Calu3 (cell line): ENCODE results near the gene TCIRG1. TPM values are rescaled to one million over a fixed set of nuclear protein-coding genes. Genes with fewer than 3 reads are reported as not detected.

Experiments used
- BruUV-seq: library from RNA; stranded (reverse); fragments of 400-500 nt; replicated peaks from 2 replicates; lab custom pipeline; 2021; lab: Mats Ljungman, UMichigan
- CTCF ChIA-PET: fragments of 300-600 bp; sonication (Branson Sonifier 250); formaldehyde crosslinking; loops from one replicate; lab custom pipeline; 2022; ENCODE audit warnings: antibody characterized with exemption; lab: Charles Lee
- DNase-seq: peaks from one replicate; pipeline ENCODE4 v3.0.0; 2022
- H3K27ac Mint-ChIP-seq: one replicate; pipeline ENCODE4 v1.8.0; 2022; ENCODE audit warnings: mixed read lengths; ENCODE audit not compliant: unreplicated experiment
- H3K27me3 Mint-ChIP-seq: one replicate; pipeline ENCODE4 v1.8.0; 2022; ENCODE audit warnings: mixed read lengths; ENCODE audit not compliant: unreplicated experiment
- H3K36me3 Mint-ChIP-seq: one replicate; pipeline ENCODE4 v1.8.0; 2022; ENCODE audit warnings: mild to moderate bottlenecking, moderate library complexity, mixed read lengths; ENCODE audit not compliant: insufficient read depth, unreplicated experiment
- H3K4me1 Mint-ChIP-seq: one replicate; pipeline ENCODE4 v1.8.0; 2022; ENCODE audit warnings: mild to moderate bottlenecking, low read depth, mixed read lengths; ENCODE audit not compliant: unreplicated experiment
- H3K4me3 Mint-ChIP-seq: one replicate; pipeline ENCODE4 v1.8.0; 2022; ENCODE audit warnings: mild to moderate bottlenecking, low read depth, moderate library complexity, mixed read lengths; ENCODE audit not compliant: unreplicated experiment
- H3K9me3 Mint-ChIP-seq: one replicate; pipeline ENCODE4 v1.8.0; 2022; ENCODE audit warnings: low read depth, mixed read lengths; ENCODE audit not compliant: unreplicated experiment
- intact Hi-C: fragments of 100-400 bp; cut with micrococcal nuclease; formaldehyde crosslinking; loops from one replicate; pipeline ENCODE4 v1.10.0; 2022; ENCODE audit not compliant: unreplicated experiment
- total RNA-seq: library from RNA; stranded (reverse); gene quantifications from 2 replicates; pipeline ENCODE4 v1.2.3, GENCODE V29; 2022
- TF ChIP-seq, protein P1 (sequence below): fragments of 200-600 bp; IDR thresholded peaks from one replicate; pipeline ENCODE4 v1.8.0; 2022; ENCODE audit warnings: antibody characterized with exemption; ENCODE audit not compliant: unreplicated experiment

Gene TCIRG1
- total RNA-seq, 1 experiment from 2014 or later, result 49.7 TPM

DNA sequence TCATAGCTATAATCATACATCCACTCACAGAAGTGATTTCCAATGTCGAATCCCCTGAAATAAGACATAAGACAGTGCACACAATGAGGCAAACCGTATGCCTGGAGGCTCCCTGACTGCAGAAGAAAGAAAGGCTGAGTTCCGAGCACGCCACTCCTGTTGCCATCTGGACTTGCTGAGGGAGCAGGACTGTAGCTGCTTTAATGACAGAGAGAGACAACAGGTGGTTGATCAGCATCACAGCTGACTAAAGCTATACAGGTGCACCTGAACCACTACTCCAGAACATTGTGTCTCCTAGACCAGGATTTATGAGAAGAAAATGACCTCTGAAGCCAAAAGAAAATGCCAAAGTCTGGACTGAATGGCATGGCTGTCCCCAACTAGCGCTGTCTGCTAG lies 27.0 kb downstream of the TCIRG1 start:
- Mint-ChIP-seq H3K4me3 (no peak overlapping the region), H3K4me1 (no peaks in the 10 kb centered on the region), H3K9me3 (no peaks in the 10 kb centered on the region), H3K27me3 (no peaks in the 10 kb centered on the region), H3K36me3 (peaks cover 93% of the 10 kb centered on the region), H3K27ac (no peak overlapping the region)
- CTCF ChIA-PET, result no interaction called here
- intact Hi-C loops, result no loop called here
- TF ChIP-seq, protein P1, sequence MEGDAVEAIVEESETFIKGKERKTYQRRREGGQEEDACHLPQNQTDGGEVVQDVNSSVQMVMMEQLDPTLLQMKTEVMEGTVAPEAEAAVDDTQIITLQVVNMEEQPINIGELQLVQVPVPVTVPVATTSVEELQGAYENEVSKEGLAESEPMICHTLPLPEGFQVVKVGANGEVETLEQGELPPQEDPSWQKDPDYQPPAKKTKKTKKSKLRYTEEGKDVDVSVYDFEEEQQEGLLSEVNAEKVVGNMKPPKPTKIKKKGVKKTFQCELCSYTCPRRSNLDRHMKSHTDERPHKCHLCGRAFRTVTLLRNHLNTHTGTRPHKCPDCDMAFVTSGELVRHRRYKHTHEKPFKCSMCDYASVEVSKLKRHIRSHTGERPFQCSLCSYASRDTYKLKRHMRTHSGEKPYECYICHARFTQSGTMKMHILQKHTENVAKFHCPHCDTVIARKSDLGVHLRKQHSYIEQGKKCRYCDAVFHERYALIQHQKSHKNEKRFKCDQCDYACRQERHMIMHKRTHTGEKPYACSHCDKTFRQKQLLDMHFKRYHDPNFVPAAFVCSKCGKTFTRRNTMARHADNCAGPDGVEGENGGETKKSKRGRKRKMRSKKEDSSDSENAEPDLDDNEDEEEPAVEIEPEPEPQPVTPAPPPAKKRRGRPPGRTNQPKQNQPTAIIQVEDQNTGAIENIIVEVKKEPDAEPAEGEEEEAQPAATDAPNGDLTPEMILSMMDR, result no peak
- DNase-seq, result no peak
- no TSS peak for BruUV-seq

DNA sequence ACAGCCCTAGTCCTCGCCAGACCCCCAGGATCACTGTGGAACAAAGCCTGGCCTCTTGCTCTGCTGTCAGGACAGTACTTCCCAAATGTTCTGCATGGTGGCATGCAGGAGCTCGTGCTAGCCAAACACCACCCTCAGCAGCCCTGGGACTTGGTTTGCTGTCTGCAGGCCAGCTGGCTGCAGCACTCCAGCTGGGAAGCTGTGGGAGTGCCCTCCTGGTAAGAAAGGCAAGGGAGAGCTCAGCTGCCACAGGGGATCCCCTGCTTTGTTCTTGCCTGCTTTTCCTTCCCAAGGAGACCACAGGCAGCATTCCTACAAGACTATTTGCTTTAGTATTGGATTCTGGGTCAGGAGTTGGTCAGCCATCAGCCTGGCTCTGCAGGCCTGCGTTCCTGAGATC lies 27.9 kb downstream of the TCIRG1 start:
- TF ChIP-seq, protein P1, result no peak
- Mint-ChIP-seq H3K36me3 (peaks cover 91% of the 10 kb centered on the region), H3K9me3 (no peaks in the 10 kb centered on the region), H3K27ac (no peak overlapping the region), H3K27me3 (no peaks in the 10 kb centered on the region), H3K4me3 (no peak overlapping the region), H3K4me1 (no peaks in the 10 kb centered on the region)
- DNase-seq, result no peak
- no TSS peak for BruUV-seq
- CTCF ChIA-PET, result no interaction called here
- intact Hi-C loops, result no loop called here

DNA sequence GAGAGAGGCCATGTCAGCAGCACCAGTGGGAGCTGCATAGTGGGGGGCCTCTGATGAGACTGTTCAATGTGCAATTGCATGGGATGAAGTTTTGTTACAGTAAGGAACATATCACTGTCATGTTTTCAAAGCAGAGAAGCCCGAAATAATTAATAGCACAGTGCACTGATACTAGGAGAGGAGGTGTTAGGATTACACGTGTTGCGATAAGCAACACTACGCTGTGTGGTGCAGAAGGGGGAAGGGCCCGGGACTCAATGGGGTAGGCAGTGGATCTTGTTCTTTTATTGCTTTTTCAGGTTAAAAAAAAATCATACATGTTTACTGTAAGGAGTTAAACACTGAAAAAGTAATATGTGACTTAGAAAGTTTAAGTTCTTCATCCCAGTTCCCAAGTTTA lies 29.2 kb downstream of the TCIRG1 start:
- intact Hi-C loops, result no loop called here
- H3K9me3 Mint-ChIP-seq, result no peaks in the 10 kb centered on the region
- H3K4me3 Mint-ChIP-seq, result no peak overlapping the region
- no TSS peak for BruUV-seq
- no peak overlapping the region for H3K27ac Mint-ChIP-seq
- DNase-seq, result no peak
- peaks cover 87% of the 10 kb centered on the region for H3K36me3 Mint-ChIP-seq
- TF ChIP-seq, protein P1, result no peak
- no peaks in the 10 kb centered on the region for H3K27me3 Mint-ChIP-seq
- H3K4me1 Mint-ChIP-seq, result no peaks in the 10 kb centered on the region
- CTCF ChIA-PET, result no interaction called here

DNA sequence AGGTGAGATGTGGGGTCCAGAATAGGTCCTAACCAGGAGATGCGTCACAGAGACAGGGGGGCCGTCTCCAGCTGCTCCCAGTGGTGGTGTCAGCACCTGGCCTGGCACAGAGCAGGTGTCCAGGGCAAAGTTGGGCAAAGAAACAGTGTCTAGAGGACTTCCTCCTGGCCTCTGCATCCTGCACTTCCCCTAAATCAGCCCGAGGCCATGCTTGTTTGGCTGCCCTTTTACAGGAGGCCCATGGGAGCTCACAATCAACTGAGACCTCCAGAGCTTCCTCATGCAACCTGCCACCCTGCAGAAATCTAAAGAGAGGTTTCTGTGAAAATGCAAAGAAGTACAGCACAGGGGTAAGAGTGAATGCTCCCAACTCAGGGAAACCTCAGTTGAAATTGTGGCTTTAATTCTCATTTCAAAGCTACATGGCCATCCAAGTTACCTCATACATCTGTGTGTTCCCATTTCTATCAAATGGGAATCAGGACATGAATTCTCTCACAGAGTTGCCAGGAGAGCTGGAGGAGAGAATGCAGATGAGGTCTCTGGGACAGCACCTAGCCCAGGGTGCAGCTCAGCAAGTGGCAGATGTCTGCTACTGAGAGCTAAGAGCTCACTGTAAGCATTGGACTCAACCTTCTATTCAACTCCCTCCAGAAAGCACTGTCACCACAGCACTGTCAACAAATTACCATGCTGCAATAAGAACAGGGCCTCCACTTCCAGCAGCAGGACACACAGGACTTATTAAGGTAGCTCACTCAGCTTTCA lies 32.6 kb downstream of the TCIRG1 start:
- CTCF ChIA-PET, result no interaction called here
- Mint-ChIP-seq H3K9me3 (no peaks in the 10 kb centered on the region), H3K36me3 (peaks cover 84% of the 10 kb centered on the region), H3K4me1 (peaks cover 2% of the 10 kb centered on the region), H3K27me3 (no peaks in the 10 kb centered on the region), H3K4me3 (no peak overlapping the region), H3K27ac (no peak overlapping the region)
- intact Hi-C loops, result no loop called here
- BruUV-seq, result no TSS peak
- DNase-seq, result no peak
- TF ChIP-seq, protein P1, result no peak
